HL-60 (cell line): ENCODE measurements around the gene SPATA25.

Experiments used
- GABPA ChIP-seq: IDR thresholded peaks from 2 replicates; pipeline ENCODE4 v1.6.1; 2012; ENCODE audit warnings: low read depth
- POLR2AphosphoS5 ChIP-seq: IDR thresholded peaks from 2 replicates; pipeline ENCODE4 v1.6.1; 2012; ENCODE audit warnings: low read depth
- TF ChIP-seq, protein P1 (sequence below): IDR thresholded peaks from one replicate; pipeline ENCODE4 v1.5.1; 2011; ENCODE audit warnings: low read length, control low read depth, inconsistent platforms; ENCODE audit not compliant: insufficient read depth
- TF ChIP-seq, protein P2 (sequence below): IDR thresholded peaks from 2 replicates; pipeline ENCODE4 v1.6.1; 2012; ENCODE audit warnings: low read depth; ENCODE audit not compliant: insufficient replicate concordance

DNA sequence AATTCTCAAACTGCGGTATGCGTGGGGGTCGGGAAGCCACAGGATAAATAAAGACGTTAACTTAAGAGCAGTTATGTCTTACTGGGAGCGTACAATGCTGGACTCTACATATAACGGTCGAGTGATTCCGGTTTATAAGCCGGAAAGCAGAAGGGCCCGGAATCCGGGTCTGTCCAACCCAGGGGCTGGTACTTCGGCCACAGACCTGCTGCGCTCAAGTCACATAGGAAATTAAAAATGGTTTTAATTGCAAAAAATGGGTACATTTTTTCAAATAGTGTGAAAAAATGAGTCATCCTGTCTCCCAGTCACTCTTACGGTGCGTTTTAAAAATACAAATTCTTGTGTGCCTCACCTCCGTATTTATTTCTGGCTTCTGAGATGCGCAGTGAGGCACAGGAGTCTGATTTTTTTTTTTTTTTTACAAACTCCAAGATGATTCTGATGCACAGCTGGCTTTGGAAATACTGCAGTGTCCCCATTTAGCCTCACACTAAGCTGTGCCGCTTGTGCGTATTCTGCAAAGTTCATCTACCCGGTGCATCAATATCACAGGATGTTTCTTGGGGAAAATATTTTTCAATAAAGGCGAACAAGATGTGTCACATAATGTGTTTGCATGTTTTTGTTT is 48.1 kb upstream of the SPATA25 start:
- TF ChIP-seq, protein P1, sequence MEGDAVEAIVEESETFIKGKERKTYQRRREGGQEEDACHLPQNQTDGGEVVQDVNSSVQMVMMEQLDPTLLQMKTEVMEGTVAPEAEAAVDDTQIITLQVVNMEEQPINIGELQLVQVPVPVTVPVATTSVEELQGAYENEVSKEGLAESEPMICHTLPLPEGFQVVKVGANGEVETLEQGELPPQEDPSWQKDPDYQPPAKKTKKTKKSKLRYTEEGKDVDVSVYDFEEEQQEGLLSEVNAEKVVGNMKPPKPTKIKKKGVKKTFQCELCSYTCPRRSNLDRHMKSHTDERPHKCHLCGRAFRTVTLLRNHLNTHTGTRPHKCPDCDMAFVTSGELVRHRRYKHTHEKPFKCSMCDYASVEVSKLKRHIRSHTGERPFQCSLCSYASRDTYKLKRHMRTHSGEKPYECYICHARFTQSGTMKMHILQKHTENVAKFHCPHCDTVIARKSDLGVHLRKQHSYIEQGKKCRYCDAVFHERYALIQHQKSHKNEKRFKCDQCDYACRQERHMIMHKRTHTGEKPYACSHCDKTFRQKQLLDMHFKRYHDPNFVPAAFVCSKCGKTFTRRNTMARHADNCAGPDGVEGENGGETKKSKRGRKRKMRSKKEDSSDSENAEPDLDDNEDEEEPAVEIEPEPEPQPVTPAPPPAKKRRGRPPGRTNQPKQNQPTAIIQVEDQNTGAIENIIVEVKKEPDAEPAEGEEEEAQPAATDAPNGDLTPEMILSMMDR: no peak
- TF ChIP-seq POLR2AphosphoS5 (no peak), GABPA (no peak)
- TF ChIP-seq, protein P2, sequence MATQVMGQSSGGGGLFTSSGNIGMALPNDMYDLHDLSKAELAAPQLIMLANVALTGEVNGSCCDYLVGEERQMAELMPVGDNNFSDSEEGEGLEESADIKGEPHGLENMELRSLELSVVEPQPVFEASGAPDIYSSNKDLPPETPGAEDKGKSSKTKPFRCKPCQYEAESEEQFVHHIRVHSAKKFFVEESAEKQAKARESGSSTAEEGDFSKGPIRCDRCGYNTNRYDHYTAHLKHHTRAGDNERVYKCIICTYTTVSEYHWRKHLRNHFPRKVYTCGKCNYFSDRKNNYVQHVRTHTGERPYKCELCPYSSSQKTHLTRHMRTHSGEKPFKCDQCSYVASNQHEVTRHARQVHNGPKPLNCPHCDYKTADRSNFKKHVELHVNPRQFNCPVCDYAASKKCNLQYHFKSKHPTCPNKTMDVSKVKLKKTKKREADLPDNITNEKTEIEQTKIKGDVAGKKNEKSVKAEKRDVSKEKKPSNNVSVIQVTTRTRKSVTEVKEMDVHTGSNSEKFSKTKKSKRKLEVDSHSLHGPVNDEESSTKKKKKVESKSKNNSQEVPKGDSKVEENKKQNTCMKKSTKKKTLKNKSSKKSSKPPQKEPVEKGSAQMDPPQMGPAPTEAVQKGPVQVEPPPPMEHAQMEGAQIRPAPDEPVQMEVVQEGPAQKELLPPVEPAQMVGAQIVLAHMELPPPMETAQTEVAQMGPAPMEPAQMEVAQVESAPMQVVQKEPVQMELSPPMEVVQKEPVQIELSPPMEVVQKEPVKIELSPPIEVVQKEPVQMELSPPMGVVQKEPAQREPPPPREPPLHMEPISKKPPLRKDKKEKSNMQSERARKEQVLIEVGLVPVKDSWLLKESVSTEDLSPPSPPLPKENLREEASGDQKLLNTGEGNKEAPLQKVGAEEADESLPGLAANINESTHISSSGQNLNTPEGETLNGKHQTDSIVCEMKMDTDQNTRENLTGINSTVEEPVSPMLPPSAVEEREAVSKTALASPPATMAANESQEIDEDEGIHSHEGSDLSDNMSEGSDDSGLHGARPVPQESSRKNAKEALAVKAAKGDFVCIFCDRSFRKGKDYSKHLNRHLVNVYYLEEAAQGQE: no peak
